Thyroid gland (tissue), 4 donors: ENCODE data around the gene ZCWPW2.

Experiments
- CTCF ChIP-seq, 6 experiments: fragments of 200-600 bp in 3 of 6; fragments of 450-650 bp in 3 of 6; sonication (generic) in 3 of 6; IDR thresholded peaks; one replicate each; pipeline ENCODE4 v1.5.1; 2016 to 2019; ENCODE audit warnings: antibody characterized with exemption in 6 of 6, mild to moderate bottlenecking in 2 of 6, inconsistent platforms in 1 of 6, moderate library complexity in 1 of 6
- POLR2A ChIP-seq, 2 donors: fragments of 450-650 bp; IDR thresholded peaks; one replicate each; pipeline ENCODE4 v1.6.1; 2017; ENCODE audit warnings: antibody characterized with exemption in 2 of 2, mild to moderate bottlenecking in 2 of 2, moderate library complexity in 1 of 2

DNA sequence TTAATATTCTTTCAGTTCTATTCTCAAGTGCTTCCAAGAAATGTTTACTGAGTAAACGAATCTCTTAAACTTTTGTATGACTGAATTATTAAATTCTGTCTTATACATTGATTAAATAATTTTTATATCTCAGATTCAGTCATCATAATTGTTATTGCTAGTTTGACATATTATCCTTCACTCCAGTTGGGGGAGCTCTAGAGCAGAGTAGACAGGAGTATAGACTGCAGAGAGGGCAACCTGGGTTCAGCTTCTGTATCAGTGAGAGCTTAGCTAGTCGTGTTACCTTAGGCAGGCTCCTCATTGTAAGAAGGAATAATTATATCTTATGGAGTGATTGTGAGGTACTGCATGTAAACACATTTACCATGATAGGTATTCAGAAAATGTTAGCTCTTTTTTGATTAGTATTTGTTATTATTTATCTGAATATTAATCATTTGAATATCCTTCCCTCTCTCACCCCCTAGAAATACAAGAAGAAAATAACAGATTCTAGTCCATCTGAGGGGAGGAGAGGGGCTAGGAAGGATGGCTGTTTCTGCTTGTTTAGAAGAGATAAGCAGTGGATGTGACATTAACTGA is 31.0 kb upstream of the ZCWPW2 start:
- peak in 5 of 6 experiments; percentile 36 to 74 (median 43) for TF ChIP-seq CTCF (IDR thresholded peaks at IDR 0.05)
- TF ChIP-seq POLR2A (IDR thresholded peaks at IDR 0.05), result no peak
